HG02870 (cell line): ENCODE measurements around the gene PCDH17.

Experiments used
- ATAC-seq: cut with Tn5 transposase; IDR thresholded peaks from one replicate; pipeline ENCODE4 v1.9.1; 2021; ENCODE audit warnings: mild to moderate bottlenecking, moderate library complexity; ENCODE audit not compliant: unreplicated experiment

The PCDH17 gene, protein sequence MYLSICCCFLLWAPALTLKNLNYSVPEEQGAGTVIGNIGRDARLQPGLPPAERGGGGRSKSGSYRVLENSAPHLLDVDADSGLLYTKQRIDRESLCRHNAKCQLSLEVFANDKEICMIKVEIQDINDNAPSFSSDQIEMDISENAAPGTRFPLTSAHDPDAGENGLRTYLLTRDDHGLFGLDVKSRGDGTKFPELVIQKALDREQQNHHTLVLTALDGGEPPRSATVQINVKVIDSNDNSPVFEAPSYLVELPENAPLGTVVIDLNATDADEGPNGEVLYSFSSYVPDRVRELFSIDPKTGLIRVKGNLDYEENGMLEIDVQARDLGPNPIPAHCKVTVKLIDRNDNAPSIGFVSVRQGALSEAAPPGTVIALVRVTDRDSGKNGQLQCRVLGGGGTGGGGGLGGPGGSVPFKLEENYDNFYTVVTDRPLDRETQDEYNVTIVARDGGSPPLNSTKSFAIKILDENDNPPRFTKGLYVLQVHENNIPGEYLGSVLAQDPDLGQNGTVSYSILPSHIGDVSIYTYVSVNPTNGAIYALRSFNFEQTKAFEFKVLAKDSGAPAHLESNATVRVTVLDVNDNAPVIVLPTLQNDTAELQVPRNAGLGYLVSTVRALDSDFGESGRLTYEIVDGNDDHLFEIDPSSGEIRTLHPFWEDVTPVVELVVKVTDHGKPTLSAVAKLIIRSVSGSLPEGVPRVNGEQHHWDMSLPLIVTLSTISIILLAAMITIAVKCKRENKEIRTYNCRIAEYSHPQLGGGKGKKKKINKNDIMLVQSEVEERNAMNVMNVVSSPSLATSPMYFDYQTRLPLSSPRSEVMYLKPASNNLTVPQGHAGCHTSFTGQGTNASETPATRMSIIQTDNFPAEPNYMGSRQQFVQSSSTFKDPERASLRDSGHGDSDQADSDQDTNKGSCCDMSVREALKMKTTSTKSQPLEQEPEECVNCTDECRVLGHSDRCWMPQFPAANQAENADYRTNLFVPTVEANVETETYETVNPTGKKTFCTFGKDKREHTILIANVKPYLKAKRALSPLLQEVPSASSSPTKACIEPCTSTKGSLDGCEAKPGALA (N-terminal part only)

DNA sequence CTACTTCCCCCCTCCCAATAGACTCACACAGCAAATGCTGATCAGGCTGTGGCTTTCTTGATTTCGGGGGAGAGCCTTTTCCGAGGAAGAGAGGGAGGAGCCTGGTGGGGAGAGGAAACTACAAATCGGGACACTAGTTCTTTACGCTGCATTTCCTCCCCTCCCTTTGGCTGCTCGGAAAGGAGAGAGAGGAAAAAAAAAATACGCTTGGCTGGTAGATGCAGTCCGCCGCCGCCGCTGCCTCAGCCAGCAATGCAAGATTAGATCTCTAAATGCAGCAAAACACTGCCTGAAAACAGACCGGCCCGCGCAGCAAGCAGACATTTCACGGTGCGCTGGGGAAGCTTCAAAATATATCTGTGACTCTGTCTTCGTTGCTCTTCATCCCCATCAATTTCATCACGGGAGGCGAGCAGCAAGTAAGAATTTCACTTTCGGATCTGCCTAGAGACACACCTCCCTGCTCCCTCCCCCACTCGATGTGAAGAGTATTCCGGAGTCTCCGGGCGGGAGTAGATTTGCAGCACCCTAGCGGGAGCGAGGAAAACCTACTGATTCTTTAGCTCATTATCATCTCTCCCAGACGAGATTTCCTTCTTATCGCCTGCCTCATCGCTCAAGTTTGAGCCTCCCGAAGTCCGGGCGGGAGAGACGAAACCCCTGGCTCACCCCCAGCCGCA, at the start of gene PCDH17:
PCDH17 (plus strand) TSS at position 149 of the 680 bp plus-strand sequence. CDS start 803 bp downstream, outside the sequence.
- no peak for ATAC-seq

DNA sequence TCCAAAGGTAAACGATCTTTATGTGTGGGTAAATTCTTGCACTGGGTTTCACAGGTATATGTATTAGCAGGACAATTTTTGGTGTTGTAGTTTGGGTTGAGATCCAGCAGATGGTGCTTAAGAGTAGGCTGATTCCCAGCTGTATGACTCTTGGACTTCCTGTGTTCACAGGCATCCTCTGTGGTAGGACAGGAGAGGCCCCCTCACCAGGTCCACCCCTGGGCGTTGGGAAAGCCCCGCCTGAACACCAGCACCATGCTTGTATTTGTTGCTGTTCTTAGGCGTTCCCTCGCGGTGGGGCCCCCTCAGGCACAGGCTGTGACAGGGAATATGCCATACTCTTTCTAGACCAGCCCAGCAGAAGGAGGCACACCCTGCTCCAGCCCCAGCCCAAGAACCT, 49.5 kb upstream of the PCDH17 start:
- no peak for ATAC-seq

DNA sequence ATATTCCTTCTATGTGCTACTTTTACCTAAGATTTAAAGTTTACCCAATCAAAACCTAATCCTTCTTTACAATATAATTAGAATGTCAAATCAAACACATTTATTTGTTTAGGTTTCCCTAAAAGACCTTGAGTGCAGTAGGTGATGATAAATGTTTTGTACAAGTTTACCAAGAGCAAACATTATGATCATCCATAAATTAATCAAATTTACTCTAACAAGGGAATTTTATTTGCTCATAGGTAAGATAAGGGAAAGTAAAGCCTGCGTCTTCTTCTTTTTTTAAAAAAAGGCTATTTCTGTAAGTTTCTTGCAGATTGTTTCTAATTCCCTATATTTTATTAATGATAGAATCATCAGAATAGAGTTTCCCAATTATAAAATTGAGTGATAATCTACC, 48.0 kb upstream of the PCDH17 start:
- no peak for ATAC-seq

DNA sequence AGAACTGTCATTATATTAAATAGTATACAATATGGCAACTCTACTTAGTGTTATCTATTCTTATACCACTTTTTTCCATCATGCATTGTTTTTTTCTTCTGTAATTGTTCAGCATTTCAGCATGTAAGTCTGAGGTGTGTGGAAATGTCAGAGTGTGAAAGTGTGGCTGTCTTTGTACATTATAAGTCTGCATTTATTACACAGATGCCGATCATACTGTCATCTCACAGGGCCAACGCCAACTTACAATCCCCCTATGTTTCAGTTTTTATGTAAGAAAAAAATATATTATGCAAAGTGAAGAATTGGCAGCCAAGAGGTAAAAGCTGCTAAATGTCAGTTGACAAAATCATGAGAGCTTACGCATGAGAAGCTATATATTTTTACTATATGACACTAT, 42.9 kb upstream of the PCDH17 start:
- no peak for ATAC-seq

DNA sequence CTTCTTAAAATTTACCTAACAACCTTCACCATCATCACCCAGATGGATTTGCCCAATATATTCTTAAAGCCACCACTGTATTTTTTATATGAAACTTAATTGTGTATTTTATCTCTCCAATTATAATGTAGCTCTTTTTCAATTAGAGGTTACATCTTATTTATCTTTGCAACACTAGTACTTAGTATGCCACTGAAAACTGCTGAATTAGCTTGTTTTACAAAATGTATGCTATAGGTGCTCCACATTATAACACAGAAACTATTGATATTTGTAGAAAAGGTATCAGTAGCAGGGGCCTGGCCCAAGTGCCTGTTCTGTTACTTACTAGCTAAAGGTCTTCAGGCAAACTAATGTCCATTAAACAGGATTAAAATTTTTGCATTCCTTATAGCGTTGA, 35.8 kb upstream of the PCDH17 start:
- ATAC-seq = no peak

DNA sequence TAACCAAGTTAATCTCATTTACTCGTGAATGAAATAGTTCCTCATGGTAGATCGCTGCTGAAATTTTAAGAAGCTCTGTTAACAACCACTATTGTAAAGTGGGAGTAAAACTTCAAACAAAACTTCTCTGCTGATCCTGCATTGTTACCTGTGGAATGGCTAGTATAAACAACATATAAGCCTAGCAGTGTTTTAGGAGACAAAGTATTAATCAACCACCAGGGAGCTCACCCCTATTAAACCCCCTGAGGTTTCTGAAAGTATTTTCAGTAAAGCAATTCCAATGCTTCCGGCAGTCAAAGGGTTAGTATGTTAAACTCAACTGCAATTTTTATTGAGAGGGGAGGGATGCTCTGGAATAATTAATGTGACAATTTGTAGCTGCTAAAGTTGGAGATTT, 30.0 kb upstream of the PCDH17 start:
- no peak for ATAC-seq

DNA sequence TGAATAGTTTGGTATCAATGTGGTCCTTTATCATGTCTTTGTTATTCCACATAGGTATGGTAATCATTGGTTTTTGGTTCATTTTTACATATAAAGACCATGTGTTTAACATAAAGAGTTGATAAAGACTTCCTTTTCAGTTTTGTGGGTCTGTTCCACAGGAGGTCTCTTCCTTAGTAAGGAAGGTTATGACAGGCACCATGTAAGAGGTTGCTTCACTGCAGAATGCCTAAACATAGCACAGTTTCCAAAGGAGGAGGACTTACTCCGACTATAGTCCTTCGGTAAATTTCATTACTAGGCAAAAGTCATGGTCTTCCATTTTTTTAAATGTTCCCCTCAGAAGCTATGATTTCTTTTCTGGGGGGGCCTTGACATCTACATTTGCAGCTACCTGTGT, 27.1 kb upstream of the PCDH17 start:
- ATAC-seq = no peak

DNA sequence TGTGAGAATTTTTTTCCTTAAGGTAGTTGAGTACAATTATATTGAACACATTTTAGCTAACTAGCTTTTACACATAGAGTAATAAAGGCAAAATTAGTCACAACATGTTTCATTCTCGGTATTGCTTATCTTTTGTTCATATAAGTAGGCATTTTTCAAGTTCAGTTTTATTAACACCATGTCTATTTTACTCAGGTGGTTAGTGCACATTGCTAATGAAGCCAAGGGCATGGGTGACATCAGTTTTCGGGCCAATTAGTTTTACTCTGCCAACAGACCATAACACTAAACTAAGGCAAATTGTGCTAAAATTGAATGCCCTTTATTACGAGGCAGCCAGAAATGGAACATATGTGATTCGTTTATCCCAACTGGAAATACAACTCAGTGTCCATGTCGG, 19.6 kb upstream of the PCDH17 start:
- ATAC-seq = no peak

DNA sequence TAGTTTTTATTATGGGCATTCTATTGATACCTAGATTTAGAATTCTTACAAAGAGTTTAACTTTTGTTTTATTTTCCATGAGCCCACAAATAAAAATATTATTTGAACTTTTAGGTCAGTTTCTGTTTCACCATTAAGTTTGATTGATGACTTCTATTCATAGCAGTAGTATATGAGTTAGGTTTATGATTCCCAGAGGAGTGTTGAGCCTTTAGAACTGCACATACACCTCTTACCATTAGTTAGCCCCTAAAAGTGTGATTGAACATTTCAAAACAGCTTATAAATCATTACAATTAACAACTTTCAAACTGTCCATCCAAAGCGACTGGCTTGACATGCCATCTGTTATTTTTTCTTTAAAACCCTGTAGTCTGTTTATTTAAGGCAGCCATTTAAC, 19.0 kb upstream of the PCDH17 start:
- ATAC-seq = no peak

DNA sequence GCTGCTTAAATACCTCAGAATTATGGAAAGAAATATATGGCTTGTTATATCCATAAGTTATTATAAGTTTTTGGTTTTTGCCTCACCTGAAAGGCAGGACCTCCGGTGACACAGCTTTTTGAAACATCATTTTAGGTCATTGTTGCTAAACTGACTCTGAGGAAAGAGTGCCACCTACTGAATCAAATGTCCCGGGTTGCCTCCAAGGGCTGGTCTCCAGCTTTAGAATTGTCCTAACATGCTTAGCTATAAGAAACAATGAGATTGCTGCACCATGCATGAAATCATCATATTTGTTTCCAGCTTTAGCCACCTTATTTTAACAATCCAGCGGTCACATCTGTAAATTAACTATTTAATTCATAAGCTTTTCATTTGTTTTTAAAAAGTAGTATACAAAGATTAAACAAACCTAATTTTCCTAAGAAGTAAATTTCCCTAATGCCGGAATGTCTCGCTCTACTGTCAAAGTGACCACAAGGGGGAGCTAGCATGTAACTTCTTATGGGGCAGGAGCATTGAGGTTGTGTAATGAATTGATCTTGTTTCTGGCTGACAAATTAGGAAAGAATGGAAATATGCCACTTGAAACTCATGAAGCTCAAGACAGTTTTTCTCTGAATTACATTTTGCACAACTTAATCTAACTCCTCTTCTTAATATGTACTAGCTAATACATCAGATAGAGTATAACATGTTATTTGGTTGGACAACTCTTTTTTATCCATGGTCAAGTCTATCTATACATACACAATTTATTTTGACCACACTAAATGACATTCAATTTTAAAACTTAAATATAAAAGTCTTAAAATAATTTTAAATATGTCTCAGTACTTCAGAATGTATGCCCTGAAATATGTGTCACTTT, 6.7 kb upstream of the PCDH17 start:
- ATAC-seq = peak; percentile 63

DNA sequence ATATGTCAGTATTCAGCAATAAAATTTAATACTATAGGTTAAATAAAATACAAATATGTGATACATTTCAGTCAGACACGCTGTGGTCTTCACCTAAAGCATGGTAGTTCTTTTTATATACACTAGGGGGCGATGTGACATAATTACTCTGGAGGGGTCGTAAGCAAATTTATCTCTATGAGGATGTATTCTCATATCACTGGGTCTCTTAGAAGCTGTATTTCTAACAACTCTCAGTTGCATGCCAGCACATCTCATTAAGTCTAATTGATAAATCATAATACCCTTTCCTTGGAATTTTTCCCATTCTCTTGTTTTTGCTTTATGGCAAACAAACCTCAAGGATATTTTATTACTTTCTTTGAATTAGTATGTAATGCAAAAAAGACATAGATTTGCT, 3.9 kb upstream of the PCDH17 start:
- ATAC-seq = no peak

DNA sequence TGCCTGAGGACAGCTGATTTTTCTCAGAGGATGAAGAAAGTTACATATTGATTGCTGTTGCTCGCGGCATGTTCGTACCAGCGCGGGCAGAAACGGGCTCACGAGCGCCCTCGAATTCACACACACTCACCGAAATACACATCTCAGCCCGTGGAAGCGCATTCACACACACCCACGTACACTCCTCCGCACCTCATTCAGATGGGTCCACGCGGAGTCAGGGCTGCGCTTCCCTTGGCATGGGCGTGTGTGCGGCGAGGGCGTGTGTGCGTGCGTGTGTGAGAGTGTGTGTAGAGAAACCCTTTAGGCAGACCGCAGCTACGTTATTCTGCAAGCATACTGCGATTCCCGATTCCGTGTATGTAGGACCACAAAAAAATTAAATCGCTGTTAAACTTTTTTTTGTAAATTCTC, 2.1 kb upstream of the PCDH17 start:
- ATAC-seq = no peak

DNA sequence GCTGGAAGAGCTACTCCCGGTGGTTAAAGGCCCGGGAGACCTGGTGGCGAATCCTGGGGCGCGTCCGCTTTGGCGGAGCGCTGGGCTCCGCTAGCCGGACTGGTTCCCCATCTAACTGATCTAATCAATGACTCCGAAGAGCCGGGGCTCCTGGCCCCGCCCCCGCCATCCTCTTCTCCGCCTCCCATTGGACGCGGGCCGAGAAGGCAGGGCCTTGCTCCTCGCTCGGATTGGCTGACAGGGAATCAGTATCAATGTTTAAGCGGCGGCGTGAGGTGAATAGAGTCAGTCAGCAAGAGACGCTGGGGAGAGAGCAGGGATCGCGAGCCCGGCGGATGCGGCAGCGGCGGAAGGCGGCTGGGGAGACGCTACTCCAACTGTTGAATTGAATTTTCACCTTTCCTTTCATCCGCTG, 1.7 kb upstream of the PCDH17 start:
- ATAC-seq = peak; percentile 36

DNA sequence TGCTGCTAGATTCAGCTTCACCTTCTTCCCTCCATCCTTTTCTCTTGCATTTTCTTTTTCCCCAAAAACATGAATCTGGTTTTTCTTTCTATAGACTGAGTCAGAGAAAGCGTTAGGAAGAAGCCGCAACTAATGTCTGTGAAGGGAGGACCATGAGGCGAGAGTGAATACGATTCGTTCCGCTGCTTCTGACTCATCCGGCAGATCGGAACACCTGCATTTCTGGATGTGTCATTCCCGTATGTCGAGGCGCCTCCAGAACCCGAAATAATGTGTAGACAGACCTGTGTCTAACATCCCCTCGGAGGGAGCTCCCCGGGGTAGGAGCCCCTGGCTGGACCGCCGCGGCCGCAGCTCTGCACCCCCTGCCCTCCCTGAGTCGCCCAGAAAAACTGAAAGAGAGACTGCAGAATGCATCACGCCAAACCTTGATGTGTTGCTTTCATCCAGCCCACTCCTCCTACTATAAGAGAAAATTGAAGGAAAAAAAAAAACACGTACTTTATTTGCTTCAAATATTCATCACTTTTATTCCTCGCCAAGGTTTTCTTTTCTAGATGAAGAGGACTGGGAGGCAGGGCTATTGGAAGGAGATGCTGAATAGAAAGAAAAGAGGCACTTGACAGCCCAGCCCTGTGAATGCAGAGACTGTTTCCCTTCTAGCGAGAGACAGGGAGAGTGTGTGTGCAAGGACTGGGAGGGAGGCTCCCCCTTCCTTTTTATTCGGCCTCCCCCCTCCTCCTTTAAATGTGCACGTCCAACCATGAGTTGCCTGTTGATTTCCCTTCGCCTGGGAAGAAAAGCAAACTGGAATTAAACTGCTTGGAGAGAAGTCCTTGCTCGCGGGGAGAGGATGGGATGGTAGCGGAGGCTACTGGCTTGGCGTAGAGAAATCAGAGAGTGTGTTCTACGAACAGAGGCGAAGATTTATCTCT, 616 bp upstream of the PCDH17 start:
- no peak for ATAC-seq

DNA sequence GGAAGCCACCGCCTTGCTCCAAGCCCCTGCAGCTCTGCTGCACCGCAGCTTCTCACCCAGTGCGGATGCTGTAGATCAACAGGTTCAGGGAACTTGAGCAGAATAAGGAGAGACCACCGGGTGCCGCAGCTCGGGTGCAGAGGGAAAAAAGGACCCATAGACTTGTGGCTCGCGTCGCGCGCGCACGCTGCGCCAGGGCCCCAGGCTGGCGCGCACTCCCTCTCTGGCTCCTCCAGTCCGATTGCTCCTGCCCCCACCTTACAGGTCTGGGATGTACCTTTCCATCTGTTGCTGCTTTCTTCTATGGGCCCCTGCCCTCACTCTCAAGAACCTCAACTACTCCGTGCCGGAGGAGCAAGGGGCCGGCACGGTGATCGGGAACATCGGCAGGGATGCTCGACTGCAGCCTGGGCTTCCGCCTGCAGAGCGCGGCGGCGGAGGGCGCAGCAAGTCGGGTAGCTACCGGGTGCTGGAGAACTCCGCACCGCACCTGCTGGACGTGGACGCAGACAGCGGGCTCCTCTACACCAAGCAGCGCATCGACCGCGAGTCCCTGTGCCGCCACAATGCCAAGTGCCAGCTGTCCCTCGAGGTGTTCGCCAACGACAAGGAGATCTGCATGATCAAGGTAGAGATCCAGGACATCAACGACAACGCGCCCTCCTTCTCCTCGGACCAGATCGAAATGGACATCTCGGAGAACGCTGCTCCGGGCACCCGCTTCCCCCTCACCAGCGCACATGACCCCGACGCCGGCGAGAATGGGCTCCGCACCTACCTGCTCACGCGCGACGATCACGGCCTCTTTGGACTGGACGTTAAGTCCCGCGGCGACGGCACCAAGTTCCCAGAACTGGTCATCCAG, 964 bp downstream of the PCDH17 start:
- no peak for ATAC-seq

DNA sequence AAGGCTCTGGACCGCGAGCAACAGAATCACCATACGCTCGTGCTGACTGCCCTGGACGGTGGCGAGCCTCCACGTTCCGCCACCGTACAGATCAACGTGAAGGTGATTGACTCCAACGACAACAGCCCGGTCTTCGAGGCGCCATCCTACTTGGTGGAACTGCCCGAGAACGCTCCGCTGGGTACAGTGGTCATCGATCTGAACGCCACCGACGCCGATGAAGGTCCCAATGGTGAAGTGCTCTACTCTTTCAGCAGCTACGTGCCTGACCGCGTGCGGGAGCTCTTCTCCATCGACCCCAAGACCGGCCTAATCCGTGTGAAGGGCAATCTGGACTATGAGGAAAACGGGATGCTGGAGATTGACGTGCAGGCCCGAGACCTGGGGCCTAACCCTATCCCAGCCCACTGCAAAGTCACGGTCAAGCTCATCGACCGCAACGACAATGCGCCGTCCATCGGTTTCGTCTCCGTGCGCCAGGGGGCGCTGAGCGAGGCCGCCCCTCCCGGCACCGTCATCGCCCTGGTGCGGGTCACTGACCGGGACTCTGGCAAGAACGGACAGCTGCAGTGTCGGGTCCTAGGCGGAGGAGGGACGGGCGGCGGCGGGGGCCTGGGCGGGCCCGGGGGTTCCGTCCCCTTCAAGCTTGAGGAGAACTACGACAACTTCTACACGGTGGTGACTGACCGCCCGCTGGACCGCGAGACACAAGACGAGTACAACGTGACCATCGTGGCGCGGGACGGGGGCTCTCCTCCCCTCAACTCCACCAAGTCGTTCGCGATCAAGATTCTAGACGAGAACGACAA, 1.8 kb downstream of the PCDH17 start:
- no peak for ATAC-seq
